MM.1S (cell line): ENCODE data around the gene SHMT2.

Experiments
- CTCF ChIP-seq: fragments of 300-600 bp; sonication (generic); IDR thresholded peaks from 2 replicates; pipeline ENCODE4 v1.5.1; 2016; ENCODE audit warnings: antibody characterized with exemption, low read length, mixed read lengths
- EZH2 ChIP-seq: fragments of 300-600 bp; sonication (generic); optimal IDR thresholded peaks from 2 replicates; pipeline ENCODE3; 2017; ENCODE audit warnings: low read depth, mild to moderate bottlenecking, antibody characterized with exemption, low read length, mixed read lengths
- EZH2phosphoT487 ChIP-seq: fragments of 300-600 bp; sonication (generic); IDR thresholded peaks from 2 replicates; pipeline ENCODE4 v1.6.1; 2018; ENCODE audit warnings: antibody characterized with exemption, low read length

GRCh38 chr12:57239587-57240065 lies 10.1 kb downstream of the SHMT2 start:
- TF ChIP-seq CTCF (no peak), EZH2phosphoT487 (no peak), EZH2 (no peak)
